GM21390 (cell line): ENCODE data around the gene STUB1.

Experiments used
- ATAC-seq: cut with Tn5 transposase; IDR thresholded peaks from one replicate; pipeline ENCODE4 v1.9.1; 2021; ENCODE audit not compliant: unreplicated experiment

The STUB1 gene

DNA sequence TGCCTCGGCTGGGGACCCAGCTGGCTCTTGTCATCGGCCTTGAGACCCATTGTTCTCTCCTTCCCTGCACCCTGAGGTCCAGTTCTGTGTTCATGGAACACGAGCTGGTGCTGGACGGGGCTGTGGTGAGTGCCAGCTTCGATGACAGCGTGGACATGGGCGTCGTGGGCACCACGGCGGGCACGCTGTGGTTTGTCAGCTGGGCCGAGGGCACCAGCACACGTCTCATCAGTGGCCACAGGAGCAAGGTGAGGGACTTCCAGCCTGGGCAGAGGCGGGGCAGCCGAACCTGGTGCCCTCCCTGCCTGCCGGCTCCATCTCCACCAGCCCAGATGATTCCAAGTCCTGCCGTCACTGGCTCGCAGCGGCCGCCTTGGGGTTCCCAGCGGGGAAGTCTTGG lies 17.6 kb upstream of the STUB1 start:
- ATAC-seq = no peak

DNA sequence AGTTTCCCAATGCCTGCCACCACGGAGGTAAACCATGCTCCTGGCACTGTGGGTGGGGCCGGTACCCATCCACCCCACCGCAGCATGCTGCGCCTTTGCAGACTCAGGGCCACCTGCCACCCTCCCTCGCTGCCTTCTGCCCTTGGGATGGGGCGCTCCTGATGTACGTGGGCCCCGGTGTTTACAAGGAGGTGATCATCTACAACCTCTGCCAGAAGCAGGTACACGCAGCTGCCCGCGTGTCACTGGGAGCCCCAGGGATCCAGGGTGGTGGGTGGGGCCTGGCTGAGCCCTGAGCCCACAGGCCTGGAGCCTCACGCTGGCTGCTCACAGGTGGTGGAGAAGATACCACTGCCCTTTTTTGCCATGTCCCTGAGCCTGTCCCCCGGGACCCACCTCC lies 13.6 kb upstream of the STUB1 start:
- ATAC-seq = no peak

DNA sequence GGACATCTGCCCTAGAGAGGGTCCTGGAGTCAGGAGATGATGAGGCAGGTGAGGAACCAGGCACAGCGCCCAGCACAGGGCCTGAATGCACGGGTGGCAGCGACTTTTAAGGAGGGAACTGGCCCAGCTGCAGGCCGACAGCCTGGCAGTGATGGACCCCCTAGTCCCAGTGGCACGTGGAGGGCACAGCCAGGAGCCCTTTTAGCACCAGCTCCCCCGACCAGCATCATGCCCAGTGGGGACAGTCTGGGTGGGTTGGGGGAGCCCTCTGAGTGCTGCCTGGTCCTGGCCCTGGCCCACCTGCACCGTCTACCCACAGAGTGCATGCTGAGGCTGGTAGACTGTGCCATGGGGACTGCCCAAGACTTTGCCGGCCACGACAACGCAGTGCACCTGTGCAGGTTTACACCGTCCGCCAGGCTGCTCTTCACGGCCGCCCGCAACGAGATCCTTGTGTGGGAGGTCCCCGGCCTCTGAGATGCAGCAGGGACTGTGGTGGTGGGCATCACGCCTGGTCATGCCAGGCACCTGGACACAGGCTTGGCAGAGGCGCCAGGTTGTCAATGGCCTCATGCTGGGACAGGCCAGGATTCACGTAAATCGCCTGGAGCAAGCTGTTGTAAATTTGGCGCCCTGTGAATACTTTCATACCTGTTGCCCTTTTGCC lies 13.0 kb upstream of the STUB1 start:
- no peak for ATAC-seq

DNA sequence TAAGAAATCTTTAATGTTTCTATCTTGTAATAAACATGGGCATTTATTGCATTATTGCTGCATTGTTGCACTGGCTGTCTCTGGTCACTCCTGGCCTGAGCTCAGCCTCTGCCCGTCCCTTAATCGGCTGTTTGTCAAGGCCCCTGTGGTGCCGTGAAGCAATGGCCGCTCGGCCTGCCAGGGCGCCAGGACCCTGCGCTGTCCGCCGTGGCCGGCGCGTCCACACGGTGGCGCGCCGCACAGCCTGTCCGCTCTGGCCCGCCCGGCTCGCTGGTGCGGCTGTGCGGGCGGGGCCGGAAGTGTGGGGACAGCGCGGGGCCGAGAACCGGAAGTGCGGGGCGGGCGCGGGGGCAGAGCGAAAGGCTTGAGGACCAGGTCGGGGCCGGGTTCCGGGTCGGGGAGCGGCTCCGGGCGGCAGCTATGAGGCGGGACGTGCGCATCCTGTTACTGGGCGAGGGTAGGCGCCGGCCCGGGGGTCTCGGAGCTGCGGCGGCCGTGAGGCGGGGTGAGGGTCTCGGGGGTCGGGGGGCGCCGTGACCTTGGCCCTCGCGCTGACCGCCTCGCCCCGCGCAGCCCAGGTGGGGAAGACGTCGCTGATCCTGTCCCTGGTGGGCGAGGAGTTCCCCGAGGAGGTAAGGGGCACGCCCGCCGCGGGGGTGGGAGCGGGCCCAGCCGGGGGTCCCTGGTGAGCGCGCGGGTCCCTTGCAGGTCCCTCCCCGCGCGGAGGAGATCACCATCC lies 12.3 kb upstream of the STUB1 start, which contains the start of gene RHOT2:
TSS of gene RHOT2 (plus strand) at position 353 of the 739 bp plus-strand sequence. CDS start at position 421, 68 bp downstream.
- peak; percentile 82 for ATAC-seq

DNA sequence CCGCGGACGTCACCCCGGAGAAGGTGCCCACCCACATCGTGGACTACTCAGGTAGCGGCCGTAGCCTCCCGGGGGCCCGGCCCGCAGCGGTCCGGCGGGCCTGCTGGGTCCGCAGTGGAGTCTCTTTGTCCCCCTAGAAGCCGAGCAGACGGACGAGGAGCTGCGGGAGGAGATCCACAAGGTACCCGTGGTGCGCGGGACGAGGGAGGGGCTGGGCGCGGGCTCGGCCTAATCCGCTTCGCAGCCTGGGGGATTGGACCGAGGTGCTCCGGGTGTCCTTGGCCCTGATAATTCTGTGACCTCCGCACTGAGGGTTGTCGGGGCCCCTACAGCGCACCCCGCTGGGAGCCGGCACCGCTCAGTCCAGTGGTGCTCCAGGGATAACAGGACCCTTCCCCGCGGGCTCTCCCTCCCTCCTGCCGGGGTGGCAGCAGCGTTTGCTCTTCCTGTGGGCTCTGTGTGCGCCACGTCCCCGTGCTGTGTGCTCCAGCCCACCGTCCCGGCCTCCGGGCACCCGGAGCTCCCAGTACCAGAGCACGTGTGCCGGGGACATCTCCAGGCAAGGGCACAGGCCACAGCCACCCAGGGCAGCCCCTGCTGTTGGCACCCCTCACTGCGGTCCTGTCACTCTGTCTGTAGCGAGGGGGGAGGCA lies 11.6 kb upstream of the STUB1 start:
- no peak for ATAC-seq

DNA sequence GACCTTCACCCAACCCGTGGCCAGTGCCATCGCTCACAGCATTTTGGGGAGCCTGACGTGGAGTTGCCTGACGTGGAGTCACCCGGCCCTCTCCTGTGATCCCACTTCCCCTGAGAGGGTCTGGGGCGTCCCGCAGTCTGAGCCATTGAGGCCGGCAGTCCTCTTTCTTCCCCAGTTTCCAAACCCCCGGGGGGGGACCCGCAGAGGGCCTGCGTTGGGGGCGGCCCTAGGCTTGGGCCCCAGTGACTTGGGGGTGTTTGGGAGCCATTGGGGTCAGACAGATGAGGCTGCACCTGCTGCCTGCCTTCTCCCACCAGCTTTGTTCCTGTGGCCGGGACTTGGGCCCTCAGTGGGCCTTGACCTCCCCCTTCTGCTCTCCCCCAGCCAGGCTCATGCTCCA lies 10.5 kb upstream of the STUB1 start:
- ATAC-seq = no peak

DNA sequence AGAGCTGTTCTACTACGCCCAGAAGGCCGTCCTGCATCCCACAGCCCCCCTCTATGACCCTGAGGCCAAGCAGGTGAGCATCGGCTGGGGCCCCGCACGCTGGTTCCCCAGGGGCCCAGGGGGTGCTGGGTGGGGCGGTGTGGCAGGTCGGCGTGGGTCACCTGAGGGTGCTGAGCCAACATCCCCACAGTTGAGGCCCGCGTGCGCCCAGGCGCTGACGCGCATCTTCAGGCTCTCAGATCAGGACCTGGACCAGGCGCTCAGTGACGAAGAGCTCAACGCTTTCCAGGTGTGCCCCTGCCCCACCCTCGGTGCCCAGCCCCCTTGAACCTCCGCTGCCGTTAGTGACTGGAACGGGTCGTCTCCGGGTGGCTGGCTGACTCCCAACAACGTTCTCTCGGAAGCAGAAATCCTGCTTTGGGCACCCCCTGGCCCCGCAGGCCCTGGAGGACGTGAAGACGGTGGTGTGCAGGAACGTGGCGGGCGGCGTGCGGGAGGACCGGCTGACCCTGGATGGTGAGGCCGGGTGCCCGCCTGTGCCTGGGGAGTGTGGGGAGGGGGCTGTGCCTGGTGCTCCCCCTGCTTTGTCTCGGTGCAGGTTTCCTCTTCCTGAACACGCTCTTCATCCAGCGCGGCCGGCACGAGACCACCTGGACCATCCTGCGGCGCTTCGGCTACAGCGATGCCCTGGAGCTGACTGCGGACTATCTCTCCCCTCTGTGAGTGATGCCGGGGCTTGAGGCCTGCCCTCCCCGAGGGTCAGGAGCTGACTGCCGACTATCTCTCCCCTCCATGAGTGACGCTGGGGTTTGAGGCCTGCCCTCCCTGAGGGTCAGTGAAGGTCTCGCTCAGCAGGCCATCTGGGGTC lies 9.5 kb upstream of the STUB1 start:
- no peak for ATAC-seq

DNA sequence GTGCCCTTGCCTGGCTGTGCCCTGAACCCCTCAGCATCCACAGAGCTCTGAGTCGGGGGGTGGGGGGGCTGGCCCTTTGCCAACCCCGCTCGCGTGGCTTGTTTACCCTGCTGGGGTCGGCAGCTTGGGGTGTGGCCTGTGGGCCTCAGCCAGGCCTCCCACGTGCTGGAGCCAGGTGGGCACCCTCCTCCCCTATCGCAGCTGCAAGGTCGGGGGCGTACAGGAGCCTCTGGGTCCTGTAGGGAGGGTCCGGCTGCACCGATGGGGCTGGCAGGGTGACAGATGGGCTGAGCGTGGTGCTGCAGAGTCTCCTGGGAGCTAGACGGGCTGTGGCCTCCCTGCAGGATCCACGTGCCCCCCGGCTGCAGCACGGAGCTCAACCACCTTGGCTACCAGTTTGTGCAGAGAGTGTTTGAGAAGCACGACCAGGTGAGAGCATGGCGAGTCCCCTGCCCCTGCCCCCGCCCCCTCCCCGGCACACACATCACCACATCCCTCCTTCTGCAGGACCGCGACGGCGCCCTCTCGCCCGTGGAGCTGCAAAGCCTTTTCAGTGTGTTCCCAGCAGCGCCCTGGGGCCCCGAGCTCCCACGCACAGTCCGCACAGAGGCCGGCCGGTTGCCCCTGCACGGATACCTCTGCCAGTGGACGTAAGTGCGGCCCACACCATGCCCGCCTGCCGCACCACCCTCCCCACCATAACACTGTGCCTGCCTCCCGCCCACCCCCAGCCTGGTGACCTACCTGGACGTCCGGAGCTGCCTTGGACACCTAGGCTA lies 8.7 kb upstream of the STUB1 start:
- no peak for ATAC-seq

DNA sequence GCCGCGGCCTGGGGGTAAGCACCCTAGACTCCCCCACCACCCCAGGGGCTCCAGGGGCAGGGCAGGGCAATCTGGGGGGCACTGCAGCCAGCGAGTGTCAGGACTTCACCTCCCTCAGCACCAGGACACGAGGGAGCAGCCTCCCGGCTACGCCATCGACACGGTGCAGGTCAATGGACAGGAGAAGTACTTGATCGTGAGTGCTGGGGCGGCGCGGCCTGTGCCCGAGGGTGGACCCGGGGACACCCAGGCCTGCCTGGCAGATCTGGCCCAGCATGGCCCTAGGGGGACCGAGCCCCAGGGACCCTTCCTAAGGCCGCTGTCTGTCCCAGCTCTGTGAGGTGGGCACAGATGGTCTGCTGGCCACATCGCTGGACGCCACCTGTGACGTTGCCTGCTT lies 7.8 kb upstream of the STUB1 start:
- ATAC-seq = no peak

DNA sequence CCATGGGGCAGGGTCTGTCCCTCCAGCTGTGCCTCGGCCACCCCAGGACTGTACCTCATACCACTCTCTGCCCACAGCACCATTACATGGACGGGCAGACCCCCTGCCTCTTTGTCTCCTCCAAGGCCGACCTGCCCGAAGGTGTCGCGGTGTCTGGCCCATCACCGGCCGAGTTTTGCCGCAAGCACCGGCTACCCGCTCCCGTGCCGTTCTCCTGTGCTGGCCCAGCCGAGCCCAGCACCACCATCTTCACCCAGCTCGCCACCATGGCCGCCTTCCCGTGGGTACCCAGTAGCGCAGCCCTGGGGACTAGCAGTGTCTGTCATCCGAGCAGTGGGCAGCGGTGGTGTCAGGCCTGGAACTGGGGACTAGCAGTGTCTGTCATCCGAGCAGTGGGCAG lies 7.4 kb upstream of the STUB1 start:
- ATAC-seq = no peak

DNA sequence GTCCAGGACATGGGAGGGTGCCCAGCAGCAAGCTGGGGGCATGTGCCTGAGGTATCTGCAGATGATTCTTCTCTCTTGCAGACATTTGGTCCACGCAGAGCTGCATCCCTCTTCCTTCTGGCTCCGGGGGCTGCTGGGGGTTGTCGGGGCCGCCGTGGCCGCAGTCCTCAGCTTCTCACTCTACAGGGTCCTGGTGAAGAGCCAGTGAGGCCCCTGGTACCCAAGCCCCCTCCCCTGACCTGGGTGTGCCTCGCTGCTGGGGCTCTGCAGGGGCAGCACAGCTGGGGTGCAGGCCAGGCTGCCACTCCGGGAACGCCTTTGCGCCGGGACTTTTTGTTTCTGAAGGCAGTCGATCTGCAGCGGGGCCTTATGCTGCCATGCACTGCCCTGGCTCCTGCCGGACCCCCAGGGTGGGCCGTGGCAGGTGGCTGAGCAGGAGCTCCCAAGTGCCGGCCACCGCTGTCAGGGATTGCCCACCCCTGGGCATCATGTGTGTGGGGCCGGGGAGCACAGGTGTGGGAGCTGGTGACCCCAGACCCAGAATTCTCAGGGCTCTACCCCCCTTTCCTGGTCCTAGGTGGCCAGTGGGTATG lies 6.7 kb upstream of the STUB1 start:
- no peak for ATAC-seq

DNA sequence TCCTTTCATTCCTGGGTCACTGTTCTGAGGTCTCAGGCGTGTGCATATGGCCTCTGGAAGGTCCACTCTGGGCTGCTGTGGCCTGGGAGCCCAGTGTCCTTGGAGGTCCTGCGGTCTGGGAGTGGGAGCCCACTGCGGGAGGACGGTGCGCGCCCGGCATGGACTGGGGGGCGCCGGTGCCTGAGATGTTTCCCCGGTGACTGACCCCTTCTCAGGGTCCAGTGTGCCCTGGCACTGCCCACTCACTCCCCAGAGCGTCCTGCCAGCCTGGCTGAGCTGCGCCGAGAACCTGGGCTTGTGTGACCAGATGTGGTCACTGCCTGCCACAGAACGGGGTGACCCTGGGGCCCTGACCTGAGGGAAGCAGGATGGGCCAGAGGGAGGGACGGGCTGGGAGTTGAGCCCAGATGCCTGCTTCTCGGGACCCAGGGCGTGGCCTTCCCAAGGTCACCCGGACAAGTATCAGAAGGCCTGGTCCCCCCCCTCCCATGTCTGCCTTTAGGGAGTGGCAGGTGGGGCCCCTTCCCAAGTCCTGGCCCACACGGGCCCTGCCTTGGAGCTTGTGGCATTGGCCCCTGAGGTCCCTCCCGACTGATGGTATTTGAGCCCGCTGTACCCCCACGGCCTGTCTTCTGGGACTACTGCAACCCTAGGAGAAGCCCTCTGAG lies 5.9 kb upstream of the STUB1 start:
- no peak for ATAC-seq

DNA sequence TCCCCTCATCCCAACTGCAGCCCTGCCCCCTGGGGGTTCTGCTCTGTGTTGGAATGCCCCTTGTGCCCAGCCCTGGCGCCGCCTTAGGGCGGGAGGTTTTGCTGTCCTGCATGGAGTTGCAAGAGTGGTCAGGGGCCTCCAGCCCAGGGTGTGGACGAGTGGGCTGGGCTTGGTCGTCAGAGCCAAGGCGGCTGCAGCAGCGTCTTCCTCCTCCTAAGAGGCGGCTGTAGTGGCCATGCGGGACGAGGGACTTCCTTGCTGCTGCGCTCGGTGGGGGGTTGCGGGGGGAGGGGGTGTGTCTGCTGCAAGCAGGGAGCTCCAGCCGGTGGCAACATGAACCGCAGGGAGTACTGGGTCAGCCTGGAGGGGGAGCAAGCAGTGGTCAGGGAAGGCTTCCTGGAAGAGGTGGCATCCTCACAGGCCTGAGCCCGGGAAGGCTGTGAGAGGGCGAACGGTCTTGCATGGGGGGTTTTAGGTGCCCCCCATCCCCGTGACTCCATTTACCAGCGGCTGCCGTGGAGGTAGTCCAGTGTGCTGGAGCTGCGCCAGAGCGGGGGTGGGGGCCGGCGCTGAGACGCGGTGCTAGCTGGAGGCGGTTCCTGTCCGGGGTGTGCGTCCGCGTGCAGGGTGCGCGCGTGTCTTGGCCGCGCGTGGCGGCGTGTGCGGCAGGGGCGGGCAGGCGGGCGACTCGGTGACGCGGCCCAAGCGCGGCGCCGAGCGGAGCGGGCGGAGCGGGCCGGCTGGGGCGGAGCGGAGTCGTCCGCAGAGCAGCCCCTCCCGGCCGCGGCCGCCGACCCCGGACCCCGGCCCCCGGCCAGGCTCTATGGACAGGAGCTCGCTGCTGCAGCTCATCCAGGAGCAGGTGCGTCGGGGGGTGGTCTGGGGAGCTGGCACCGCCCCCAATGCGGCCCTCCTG lies 5.0 kb upstream of the STUB1 start, which contains the start of gene RHBDL1:
TSS of gene RHBDL1 (plus strand) at position 704 of the 916 bp plus-strand sequence. CDS start at position 824, 120 bp downstream.
- ATAC-seq = no peak

DNA sequence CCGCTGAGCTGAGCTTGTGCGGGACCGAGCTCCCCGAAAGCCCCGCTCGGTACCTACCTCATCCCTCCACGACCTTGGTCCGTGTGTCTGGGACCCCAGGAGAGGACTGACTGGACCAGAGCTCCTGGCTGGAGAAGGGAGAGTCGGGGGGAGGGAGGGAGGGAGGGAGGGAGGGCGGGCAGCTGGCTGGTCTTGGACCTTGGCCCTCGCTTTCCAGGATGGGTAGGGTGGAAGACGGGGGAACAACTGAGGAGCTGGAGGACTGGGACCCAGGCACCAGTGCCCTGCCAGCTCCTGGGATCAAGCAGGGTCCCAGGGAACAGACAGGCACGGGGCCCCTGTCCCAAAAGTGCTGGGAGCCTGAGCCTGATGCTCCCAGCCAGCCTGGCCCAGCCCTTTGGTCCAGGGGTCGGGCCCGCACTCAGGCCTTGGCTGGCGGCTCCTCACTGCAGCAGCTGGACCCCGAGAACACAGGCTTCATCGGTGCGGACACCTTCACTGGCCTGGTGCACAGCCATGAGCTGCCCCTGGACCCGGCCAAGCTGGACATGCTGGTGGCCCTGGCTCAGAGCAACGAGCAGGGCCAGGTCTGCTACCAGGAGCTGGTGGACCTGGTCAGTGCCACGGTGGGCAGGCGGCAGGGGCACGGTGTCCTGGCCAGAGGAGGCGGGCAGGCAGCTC lies 4.2 kb upstream of the STUB1 start:
- no peak for ATAC-seq

DNA sequence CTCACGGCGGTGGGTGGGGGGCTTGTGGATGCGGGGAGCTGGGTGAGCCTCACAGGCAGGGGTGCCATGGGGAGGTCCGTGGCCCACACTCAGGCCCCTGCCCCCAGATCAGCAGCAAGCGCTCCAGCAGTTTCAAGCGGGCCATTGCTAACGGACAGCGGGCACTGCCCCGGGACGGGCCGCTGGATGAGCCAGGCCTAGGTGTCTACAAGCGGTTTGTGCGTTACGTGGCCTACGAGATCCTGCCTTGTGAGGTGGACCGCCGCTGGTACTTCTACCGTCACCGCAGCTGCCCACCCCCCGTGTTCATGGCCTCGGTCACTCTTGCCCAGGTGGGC lies 3.7 kb upstream of the STUB1 start:
- ATAC-seq = no peak

DNA sequence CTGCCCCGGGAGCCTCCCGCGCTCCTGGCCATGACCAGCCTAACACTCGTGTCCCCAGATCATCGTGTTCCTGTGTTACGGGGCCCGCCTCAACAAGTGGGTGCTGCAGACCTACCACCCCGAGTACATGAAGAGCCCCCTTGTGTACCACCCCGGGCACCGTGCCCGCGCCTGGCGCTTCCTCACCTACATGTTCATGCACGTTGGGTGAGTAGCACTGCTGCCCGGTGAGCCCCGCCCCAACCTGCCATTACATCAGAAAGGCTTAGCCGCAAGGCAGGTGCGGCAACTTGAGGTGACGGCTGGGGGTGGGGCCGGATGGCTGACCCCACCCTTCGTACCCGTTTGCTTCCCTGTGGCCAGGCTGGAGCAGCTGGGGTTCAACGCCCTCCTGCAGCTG lies 3.3 kb upstream of the STUB1 start:
- no peak for ATAC-seq

DNA sequence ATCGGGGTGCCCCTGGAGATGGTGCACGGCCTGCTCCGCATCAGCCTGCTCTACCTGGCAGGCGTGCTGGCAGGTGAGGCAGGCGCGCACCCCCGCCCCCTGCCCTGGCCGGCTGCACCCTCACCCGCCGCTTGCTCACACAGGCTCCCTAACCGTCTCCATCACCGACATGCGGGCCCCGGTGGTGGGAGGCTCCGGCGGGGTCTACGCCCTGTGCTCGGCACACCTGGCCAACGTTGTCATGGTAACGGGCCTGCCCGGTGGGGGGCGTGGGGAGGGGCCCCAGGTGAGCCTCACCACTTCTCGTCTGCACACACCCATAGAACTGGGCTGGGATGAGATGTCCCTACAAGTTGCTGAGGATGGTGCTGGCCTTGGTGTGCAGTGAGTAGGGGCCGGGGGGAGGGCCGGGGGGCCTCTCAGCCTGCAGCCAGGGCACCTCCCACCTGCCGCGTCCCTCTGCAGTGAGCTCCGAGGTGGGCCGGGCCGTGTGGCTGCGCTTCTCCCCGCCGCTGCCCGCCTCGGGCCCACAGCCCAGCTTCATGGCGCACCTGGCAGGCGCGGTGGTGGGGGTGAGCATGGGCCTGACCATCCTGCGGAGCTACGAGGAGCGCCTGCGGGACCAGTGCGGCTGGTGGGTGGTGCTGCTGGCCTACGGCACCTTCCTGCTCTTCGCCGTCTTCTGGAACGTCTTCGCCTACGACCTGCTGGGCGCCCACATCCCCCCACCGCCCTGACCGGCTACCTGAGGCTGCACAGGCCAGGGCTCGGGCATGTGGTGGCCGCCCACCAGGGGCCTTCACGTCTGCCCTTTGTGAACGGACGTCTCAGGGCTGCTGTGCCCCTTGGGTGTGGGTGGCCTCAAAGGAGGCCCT lies 2.7 kb upstream of the STUB1 start:
- no peak for ATAC-seq
